Measurements from ENCODE around the gene EML5.

The EML5 gene

DNA sequence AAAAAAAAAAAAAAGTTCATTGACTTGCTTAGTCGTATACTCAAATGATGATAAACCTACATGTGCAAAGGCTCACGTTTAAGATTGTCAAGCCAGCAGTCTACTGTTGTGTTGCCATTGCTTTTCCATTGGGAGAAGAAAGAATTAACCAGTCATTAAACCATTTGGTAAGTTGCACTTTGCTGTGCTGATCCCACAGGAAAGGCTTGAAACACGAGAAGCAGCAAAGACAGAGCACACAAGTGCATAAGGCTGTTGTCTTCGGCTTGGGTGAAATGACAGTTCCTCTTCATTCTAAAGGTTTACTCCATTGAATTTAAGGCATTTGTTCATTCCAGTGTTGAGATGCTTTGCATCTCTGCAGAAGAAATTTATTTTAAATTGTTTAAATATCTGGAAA, 179.8 kb downstream of the EML5 start:
- DNase-seq: no peak

DNA sequence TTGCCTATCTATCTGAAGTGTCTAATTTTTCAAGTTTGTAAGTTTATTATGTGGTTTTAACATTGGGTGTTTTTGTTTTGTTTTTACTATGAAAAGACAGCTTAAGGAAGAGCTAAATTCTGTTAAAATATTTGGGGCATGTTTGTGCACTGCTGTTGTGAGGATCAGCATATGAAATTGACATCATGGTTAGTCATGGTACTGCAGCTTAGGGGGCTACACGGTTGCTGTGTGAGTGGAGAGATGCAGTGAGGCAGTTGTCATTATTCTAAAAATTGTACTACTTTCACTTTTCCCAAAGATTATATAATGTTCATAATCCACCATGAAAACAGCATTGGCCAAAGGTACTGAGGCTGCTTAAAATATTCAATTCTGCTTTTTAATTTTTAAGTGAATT, 180.9 kb downstream of the EML5 start:
- DNase-seq: no peak

DNA sequence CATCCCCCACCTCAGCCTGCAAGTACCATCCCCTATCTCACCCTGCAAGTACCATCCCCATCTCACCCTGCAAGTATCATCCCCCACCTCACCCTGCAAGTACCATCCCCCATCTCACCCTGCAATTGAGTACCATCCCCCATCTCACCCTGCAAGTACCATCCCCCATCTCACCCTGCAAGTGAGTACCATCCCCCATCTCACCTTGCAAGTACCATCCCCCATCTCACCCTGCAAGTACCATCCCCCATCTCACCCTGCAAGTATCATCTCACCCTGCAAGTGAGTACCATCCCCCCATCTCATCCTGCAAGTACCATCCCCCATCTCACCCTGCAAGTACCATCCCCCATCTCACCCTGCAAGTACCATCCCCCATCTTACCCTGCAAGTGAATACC, 184.9 kb downstream of the EML5 start:
- DNase-seq: no peak

DNA sequence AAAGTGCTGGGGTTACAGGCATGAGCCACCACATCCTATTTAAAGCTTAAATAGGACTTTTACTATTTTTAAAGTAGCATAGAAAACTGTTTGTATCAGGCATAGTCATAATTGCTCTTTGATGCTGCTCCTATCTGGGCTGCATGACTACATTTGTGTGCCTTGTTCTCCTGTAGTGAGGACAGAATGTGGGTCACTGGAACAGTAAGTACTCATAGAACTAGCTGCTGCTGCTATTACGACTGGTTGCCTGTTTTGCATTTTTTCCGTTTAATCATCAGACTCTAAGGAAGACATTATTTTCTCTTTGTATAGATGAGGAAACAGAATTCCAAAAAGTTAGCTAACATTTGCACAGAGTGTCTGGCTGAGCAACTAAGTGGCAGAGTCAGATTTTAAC, 187.2 kb downstream of the EML5 start:
- DNase-seq: no peak

DNA sequence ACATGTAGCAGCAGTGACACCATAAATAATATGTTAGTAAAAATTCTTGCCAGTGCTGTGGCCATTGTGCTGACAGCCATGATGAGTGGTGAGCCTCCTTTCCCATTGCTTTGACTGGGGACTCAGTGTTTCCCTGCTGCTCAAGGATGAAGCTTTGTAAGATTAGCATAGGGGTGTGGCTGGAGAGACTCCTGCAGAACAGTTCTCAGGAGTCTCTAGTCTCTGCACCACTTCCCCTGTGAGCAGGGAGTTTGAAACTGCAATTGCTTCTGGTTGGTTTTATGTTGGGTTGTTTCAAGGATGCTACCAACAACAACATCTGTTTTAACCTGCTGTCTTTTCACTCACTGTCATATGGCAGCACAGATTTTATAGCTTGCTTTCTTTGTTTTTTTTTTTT, 188.5 kb downstream of the EML5 start:
- no peak for DNase-seq

DNA sequence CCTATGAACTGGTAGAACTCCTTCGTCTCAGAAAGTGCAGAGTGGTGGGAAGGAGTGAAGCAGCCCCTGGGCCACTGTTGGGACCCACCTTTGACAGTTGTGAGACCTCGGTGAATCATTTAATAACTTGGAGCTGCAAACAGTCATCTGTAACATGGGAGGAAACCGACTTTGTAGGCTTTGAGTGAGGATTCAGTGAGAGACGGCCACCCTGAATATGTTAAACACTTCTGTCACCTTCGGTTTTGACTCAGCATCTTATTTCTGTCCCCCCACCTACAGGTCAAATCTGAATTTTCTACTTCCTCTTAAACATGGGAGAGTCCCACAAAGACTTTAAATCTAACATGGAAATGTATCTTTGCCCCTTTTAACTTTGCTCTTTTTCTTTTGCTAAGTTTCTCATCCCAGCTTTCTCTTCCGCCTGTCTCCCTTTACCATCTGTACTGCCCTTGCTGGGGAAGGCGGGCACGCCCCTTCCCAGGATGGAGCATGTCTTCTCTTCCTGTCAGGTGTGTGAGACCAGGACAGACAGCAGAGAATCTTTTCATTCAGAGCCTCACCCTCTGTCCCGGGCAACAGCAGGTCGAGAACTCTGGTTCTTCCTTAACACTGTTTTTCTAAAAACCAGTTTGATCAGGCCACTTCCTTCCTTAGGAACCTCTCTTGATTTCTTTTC, 192.9 kb downstream of the EML5 start:
- no peak for DNase-seq

DNA sequence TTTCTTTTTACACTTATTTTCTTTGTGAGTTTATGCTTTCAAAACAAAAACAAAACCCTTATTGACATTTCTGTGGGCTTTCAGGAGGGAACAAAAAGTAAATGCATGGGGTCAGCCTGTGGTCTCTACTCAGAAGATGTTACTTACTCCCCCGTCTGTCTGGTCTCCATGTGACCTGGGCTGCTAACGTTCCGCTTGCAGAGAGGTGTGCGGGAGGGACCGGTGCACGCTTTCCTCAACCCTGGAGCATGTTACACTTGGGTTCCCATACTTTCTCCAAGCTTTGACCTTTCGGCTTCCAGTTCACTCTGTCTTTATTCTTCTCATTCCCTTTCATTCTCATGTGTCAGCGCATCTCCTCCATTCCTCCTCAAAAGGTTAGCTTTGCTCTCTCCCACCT, 193.4 kb downstream of the EML5 start:
- no peak for DNase-seq

DNA sequence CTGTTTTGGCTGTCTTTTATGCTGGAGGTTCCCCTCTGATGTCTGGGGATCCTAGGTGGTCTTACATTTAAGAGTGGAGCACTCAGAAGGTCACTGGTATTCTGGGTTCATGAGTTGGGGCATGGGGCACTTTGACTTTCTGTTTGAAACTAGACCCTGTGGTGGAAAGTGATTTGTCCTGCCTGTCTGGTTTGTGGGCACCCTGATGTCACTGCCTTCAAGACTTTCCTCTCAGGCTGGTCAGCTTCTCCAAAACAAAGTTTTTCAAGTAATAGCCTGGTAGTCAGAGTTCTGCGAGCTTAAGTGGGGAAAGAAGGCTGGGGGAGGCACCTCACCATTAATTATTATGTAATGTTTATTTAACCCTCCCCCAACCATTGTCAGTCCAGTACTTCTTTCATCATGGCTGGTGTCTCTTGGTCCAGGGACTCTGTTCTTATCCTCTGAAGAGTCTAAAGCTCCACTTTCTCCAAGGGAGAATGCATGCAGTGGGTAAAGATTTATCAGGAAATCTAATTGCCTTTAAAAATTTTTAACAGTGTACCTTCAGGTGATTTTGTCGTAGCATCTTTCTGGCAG, 194.6 kb downstream of the EML5 start:
- no peak for DNase-seq

DNA sequence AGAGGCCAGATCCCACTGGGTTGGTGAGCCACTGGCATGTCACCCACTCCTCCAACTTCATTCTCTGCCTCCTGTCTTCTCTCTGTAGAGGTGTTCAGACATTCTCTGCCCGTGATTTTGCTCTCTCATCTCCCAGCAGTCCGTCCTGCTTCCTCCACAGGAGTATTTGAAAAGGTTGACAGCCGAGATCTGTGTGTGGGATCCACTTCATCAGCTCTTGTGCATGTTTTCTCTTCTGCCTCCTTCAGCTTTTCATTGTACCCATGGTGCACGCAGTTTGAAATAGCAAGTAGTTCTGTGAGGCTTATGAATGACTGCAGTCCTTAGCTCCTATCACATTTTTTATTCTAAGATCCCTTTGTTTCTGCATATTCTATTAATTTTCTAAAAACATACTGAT, 195.2 kb downstream of the EML5 start:
- no peak for DNase-seq

DNA sequence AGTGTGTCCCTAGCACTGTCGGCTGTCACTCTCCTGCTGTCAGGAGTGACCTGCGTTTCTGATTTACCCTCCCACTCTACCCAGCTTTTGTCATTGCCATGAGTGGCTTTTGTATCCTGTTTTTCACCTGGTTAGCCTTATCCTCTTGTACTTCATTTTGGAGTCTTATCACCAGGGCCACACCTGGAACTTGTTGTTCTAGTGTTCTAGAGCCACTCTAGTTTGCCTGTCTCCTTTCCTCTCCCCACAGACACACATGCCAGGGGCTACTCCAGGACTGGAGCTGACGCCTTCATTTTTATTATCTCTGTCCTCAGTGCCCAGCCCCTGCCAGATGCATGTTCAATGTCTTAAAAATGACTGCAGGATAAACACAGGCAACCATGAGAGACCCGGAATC, 195.7 kb downstream of the EML5 start:
- no peak for DNase-seq

DNA sequence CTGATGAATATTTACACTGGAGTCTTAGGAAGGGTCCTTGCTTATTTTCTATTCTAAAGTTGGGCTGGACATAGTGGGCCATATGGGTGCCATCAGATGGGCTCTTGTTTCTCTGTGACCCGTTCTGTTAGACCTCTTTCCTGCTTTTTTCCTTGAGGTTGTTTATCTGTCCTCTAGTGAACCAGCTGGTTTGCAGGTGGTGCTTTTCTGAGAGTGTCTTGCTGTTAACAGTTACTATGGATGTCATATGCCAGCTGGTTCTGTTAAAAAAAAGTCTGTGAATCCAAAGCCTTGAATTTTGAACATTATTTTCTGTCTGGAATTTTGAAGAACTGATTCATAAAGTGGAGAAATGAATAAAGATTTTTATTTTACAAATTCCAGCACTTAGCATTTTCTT, 200.7 kb downstream of the EML5 start:
- no peak for DNase-seq

DNA sequence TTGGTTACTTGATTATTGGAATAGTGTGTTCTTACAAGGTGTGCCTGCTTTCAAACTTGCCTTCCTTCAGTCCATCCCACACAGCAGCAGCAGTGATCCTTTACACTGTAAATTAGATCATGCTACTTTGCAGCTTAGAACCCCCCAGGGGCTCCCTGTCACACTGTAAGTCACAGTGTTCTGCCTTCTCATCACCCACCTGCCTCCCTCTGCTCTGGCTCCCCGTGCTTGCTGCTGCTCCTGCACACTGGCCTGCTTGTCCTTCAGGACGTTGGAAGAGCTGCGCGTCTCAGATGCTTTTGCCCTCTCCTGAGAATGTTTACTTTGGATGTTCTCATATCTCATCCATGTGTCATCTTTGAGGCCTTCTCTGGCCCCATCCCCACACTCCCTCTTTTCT, 202.6 kb downstream of the EML5 start:
- DNase-seq: no peak

DNA sequence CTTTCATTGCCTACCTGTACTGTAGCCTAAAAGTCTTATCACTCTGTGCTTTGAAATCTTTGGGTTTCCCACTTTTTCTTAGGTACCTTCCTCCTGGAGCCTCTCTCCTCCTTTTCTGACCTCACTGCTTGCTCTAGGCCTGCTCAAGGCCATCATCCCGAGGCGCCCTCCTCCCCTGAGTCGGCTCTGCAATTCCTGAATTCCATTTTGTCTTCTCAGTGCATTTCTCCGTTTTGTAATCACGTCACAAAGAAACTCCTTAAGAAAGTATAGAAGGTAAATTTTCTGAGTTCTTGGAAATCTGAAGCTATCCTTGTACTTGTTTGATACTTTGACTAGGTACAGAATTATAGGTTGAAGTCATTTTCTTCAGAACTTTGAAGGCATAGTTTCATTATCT, 204.7 kb downstream of the EML5 start:
- no peak for DNase-seq

DNA sequence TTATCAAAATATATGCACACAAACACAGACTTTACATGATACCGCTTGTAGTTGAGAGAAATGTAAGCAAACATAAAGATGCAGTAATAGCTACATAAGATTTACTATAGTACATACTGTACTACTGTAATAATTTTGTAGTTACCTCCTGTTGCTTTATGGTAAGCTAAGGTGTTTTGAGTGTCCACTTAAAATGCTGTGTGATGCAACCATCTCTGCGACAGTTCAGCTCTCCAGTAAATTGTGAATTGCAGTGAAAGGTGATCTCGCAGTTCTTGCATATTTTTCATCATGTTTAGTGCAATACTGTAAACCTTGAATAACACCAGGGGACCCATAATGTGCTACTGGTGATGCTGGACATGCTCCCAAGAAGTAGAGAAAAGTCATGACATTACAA, 208.3 kb downstream of the EML5 start:
- no peak for DNase-seq

DNA sequence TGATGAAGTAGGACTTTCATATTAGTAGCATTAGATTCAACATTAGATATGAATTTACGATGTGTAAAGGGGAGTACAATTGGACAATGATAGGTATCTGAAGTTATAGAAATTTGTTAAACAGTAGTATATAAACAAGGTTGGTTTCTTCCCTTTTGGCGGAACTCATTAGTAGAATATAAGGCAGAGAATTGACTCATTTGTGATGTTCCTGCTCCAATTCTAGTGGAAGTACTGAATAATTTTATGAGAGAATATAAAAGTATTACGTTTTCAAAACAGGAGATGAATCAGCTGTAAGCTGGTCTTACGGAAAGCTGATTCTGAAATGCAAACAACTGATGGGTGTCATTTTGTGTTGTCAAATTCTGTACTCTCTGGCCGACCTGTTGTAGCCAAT, 216.5 kb downstream of the EML5 start:
- no peak for DNase-seq

DNA sequence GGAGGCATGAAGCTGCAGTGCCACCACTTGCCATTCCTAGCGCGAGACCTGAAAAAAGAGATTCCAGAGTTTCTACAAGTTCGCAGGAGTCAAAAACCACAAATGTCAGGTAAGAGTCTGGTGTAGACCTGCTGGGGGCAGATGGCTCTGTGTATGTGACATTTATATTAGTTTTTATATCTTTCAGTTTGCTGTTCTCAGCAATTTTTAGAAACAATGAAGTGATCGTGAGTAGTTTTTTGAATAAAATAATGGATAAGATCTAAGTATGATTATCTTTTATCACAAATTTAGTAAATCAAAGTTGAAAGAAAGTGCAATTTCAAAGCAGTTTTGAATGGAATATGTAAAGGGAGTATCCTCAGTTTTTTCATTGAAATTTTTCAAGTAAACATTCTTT, 220.6 kb downstream of the EML5 start:
- no peak for DNase-seq

DNA sequence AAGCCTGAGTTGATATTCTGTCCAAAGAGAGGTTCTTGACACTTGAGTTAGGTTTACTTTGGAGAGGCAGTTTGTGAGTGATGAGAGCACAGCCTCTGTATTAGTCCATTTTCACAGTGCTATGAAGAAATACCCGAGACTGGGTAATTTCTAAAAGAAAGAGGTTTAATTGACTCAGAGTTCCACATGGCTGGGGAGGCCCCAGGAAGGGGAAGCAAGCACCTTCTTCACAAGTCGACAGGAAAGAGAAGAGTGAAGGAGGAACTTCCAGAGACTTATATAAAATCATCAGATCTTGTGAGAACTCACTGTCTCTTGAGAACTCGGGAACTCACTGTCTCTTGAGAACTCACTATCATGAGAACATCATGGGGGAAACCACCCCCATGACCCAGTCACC, 224.6 kb downstream of the EML5 start:
- no peak for DNase-seq

DNA sequence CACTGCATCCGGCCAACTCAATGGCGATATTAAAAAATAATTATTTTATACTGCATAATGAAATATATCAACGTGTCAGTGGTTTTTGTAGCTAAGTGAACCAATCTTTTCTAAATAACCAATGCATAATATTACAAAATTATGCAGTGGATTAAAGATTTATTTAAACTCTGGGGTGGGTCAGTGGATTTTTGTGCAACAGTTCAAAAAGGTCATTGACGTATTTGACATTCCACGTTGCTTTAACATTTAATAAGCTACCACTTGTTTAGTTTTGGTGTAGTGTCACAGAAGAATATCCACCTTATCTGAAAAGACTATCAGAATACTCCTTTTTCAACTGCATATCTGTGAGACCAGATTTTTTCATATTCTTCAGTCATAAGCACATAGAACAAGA, 227.3 kb downstream of the EML5 start:
- no peak for DNase-seq

DNA sequence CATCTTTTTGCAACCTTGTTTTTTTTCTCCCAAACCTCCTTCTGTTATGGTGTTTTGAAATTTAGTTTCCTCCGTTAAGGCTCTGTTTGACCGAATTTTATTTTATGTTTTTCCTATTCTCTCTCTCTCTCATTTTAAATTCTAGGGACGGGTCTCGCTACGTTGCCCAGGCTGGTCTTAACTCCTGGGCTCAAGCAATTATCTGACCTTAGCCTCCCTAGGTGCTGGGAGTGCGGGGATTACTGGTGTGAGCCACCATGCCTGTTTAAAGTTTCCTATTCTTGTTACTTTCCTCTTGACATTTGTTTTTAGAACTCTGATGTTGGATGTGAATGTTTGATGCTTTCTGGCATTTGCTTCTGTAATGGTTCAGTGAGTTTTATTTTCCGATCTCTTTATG, 228.9 kb downstream of the EML5 start:
- no peak for DNase-seq

DNA sequence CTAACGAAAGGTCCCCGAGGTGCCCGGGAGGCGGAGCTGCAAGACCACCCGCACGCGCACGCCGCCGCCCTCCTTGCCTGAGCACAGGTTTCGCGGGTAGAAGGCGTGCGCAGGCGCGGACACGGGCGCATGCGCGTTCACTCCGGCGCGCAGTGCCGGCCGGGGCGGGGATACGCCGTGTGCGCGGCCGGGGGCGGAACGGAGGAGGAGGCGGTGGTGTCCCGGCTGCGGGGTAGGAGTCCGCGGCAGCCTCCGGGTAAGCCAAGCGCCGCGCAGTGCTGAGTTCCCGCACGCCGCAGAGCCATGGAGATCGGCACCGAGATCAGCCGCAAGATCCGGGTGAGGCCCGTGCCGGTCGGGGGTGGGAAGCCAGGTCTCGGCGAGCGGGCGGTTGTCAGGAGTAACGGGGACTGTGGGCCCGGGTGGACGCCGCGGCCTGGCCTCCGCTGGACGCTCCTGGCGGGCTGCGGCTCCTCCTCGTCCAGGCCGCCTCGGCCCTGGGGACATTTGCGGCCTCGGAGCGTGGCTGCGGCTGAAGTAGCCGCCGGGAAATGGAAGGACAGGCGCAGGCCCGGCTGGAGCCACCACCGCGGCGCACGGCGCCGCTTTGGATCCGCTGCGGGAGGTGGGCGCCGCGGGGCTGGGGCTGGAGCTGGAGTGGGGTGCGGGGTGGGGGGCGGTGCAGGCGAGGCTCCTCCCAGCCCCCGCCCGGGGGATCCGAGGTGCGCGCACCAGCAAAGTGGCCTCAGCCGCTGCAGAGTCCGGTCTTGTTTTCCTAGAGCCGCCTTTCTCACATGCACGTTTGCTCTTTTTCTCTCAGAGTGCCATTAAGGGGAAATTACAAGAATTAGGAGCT, 229.7 kb downstream of the EML5 start, which contains the start of gene ZC3H14:
Gene ZC3H14 (plus strand): TSS at position 207 of the 856 bp plus-strand sequence. CDS start 97 bp downstream, at position 304.
- DNase-seq: peak; percentile 17 to 48

DNA sequence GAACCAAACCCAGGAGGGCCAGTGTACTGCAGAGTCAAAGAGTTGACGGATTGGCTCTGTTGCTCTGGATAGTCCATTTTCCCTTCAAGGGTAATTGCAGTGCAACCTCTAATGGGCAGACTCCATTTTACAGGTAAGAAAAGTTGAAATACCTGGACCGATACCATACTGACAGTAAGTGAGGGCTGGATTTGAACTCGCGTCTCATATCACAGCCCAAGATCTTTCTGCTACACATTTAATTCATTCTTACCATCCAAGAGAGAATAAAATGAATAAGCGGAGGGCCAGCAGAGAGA, 230.3 kb downstream of the EML5 start:
- no peak for DNase-seq
